Parathyroid adenoma (tissue), 2 donors: ENCODE measurements around the gene IVD.

Source experiments
- H2AFZ ChIP-seq: fragments of 300-600 bp; sonication (generic); one replicate; pipeline ENCODE4 v1.7.0; 2017; ENCODE audit warnings: antibody characterized with exemption, mild to moderate bottlenecking
- H3K27ac ChIP-seq: fragments of 300-600 bp; sonication (generic); one replicate; pipeline ENCODE4 v1.7.0; 2017
- H3K27me3 ChIP-seq: fragments of 300-600 bp; sonication (generic); one replicate; pipeline ENCODE4 v1.7.0; 2017; ENCODE audit warnings: low read length; ENCODE audit not compliant: control insufficient read depth, insufficient read depth
- H3K36me3 ChIP-seq: fragments of 300-600 bp; sonication (generic); one replicate; pipeline ENCODE4 v1.7.0; 2017; ENCODE audit warnings: low read length; ENCODE audit not compliant: control insufficient read depth, insufficient read depth
- H3K4me1 ChIP-seq: fragments of 300-600 bp; sonication (generic); one replicate; pipeline ENCODE4 v1.7.0; 2017; ENCODE audit warnings: control low read depth
- H3K4me2 ChIP-seq: fragments of 300-600 bp; sonication (generic); one replicate; pipeline ENCODE4 v1.7.0; 2017; ENCODE audit warnings: low read length
- H3K4me3 ChIP-seq: fragments of 300-600 bp; sonication (generic); one replicate; pipeline ENCODE4 v1.7.0; 2017; ENCODE audit warnings: low read depth, low read length
- H3K79me2 ChIP-seq: fragments of 300-600 bp; sonication (generic); one replicate; pipeline ENCODE4 v1.7.0; 2017; ENCODE audit warnings: control low read depth
- H3K9ac ChIP-seq: fragments of 300-600 bp; sonication (generic); one replicate; pipeline ENCODE4 v1.7.0; 2017; ENCODE audit warnings: mild to moderate bottlenecking
- H3K9me3 ChIP-seq: fragments of 300-600 bp; sonication (generic); one replicate; pipeline ENCODE4 v1.7.0; 2017; ENCODE audit warnings: low read length; ENCODE audit not compliant: control insufficient read depth
- CTCF ChIP-seq: fragments of 300-600 bp; sonication (generic); IDR thresholded peaks from one replicate; pipeline ENCODE4 v1.7.0; 2017; ENCODE audit warnings: antibody characterized with exemption, mild to moderate bottlenecking
- donor health status: primary hyperparathyroidism.

The IVD gene

GRCh38 chr15:40460404-40460803, 54.8 kb downstream of the IVD start:
- no peak overlapping the region for H3K4me2 ChIP-seq
- no peak overlapping the region for H3K27ac ChIP-seq
- H2AFZ ChIP-seq: no peak overlapping the region
- no peaks in the 10 kb centered on the region for H3K36me3 ChIP-seq
- H3K79me2 ChIP-seq: peaks cover 6% of the 10 kb centered on the region
- TF ChIP-seq CTCF: no peak
- no peak overlapping the region for H3K9ac ChIP-seq
- H3K9me3 ChIP-seq: no peaks in the 10 kb centered on the region
- no peak overlapping the region for H3K4me3 ChIP-seq
- H3K27me3 ChIP-seq: no peaks in the 10 kb centered on the region
- no peaks in the 10 kb centered on the region for H3K4me1 ChIP-seq

- Histone ChIP-seq H2AFZ (no peak overlapping the region), H3K4me2 (no peak overlapping the region), H3K9me3 (no peaks in the 10 kb centered on the region), H3K4me1 (no peaks in the 10 kb centered on the region), H3K27ac (no peak overlapping the region), H3K27me3 (no peaks in the 10 kb centered on the region), H3K9ac (no peak overlapping the region), H3K4me3 (no peak overlapping the region), H3K36me3 (no peaks in the 10 kb centered on the region), H3K79me2 (peaks cover 2% of the 10 kb centered on the region)
- no peak for TF ChIP-seq CTCF
Observed at GRCh38 chr15:40461958-40462357, 56.4 kb downstream of the IVD start.

GRCh38 chr15:40463279-40463678, 57.7 kb downstream of the IVD start:
- H3K4me2 ChIP-seq: no peak overlapping the region
- TF ChIP-seq CTCF: no peak
- no peak overlapping the region for H3K9ac ChIP-seq
- no peaks in the 10 kb centered on the region for H3K27me3 ChIP-seq
- no peaks in the 10 kb centered on the region for H3K79me2 ChIP-seq
- H3K9me3 ChIP-seq: no peaks in the 10 kb centered on the region
- no peak overlapping the region for H3K27ac ChIP-seq
- H3K36me3 ChIP-seq: no peaks in the 10 kb centered on the region
- no peak overlapping the region for H2AFZ ChIP-seq
- H3K4me1 ChIP-seq: no peaks in the 10 kb centered on the region
- H3K4me3 ChIP-seq: no peak overlapping the region

DNA sequence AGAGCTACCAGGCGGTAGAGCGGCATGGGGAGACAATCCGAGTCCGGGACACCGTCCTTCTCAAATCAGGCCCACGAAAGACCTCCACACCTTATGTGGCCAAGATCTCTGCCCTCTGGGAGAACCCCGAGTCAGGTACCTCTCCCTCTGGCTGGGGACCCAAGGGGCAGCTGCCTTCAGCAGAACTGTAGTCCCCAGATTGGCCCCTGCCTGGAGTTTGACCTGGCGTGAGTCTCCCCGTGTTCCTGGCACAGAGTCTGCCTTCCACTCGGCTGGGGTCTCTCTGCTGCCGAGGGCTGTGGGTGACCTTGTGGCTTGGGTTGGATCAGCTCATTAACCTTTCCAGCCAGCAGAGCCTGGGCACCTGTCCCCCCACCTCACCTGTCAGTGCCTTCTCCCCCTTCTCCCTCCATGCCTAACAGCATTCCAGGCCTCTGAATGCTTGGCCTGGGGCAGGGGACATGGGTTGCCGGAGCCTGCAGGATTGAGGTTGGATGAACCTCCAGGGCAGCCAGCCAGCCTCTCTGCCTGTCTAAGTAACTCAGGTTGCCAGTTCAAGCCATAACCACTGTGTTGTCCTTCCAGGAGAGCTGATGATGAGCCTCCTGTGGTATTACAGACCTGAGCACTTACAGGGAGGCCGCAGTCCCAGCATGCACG, 58.4 kb downstream of the IVD start:
- Histone ChIP-seq H3K9ac (no peak overlapping the region), H3K4me1 (no peaks in the 10 kb centered on the region), H3K27ac (no peak overlapping the region), H3K9me3 (no peaks in the 10 kb centered on the region), H3K27me3 (no peaks in the 10 kb centered on the region), H2AFZ (no peak overlapping the region), H3K79me2 (no peaks in the 10 kb centered on the region), H3K4me3 (no peak overlapping the region), H3K36me3 (no peaks in the 10 kb centered on the region), H3K4me2 (no peak overlapping the region)
- TF ChIP-seq CTCF: no peak

DNA sequence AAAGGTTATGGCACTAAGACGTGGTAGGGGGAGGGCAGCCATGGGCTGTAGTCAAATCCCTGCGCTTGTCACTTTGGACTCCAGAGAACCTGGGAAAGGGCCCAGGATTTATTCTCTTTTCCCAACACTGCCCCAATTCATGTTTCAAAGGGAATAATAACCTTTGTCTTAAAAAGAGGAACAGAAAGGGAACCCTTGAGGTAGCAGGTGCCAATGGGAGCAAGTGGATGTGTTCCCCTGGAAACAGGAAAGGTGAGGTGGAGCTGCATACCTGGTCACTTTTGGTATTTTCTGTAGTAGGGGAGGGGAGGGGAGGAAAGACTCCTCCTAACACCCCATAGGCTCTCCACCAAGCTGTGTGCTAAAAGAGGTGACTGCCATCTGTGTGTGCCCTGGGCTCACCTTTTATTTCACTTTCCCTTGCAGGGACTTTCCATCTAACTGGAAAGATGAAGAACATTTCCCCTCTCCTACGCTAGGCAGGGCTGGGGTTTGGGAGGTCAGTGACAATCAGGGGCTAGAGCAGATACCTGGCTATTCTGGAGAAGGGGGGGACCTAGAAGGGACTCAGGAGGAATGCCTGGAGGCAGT, 59.1 kb downstream of the IVD start:
- no peak overlapping the region for H3K4me3 ChIP-seq
- no peak overlapping the region for H3K9ac ChIP-seq
- H3K9me3 ChIP-seq: no peaks in the 10 kb centered on the region
- no peaks in the 10 kb centered on the region for H3K4me1 ChIP-seq
- H3K4me2 ChIP-seq: no peak overlapping the region
- no peaks in the 10 kb centered on the region for H3K79me2 ChIP-seq
- H3K27me3 ChIP-seq: no peaks in the 10 kb centered on the region
- no peak overlapping the region for H3K27ac ChIP-seq
- H3K36me3 ChIP-seq: no peaks in the 10 kb centered on the region
- H2AFZ ChIP-seq: no peak overlapping the region
- no peak for TF ChIP-seq CTCF
